Panc1 (cell line): Measurements from ENCODE around the gene PRMT3. TPM values are rescaled to one million over a fixed set of nuclear protein-coding genes. Genes with fewer than 3 reads are reported as not detected.

Source experiments
- ATAC-seq: fragments of 200-7000 bp; cut with Tn5 transposase; 2 replicates; pipeline ENCODE4 v1.9.1; 2020; ENCODE audit warnings: mild to moderate bottlenecking, moderate library complexity
- BruUV-seq: library from RNA; stranded (reverse); fragments of 400-500 nt; replicated peaks from 2 replicates; lab custom pipeline; 2021; lab: Mats Ljungman, UMichigan
- CTCF ChIA-PET: fragments of 300-600 bp; sonication (Branson Sonifier 250); formaldehyde crosslinking; loops from one replicate; lab custom pipeline; 2022; ENCODE audit warnings: antibody characterized with exemption; lab: Charles Lee
- POLR2A ChIA-PET: fragments of 300-600 bp; sonication (Branson Sonifier 250); formaldehyde crosslinking; loops from one replicate; lab custom pipeline; 2022; ENCODE audit warnings: antibody characterized with exemption; lab: Charles Lee
- DNase-seq: peaks from one replicate; pipeline ENCODE4 v3.0.0-alpha.2; 2010; ENCODE audit warnings: low read depth, low spot score
- H3K27ac ChIP-seq: 2 replicates; pipeline ENCODE4 v1.5.1; 2011; ENCODE audit warnings: mild to moderate bottlenecking, low read length, inconsistent platforms
- H3K27me3 ChIP-seq: fragments of 200-500 bp; sonication (Bioruptor generic); 2 replicates; pipeline ENCODE4 v1.6.0; 2014; ENCODE audit warnings: low read length, inconsistent platforms; ENCODE audit not compliant: control insufficient read depth, insufficient read depth
- H3K36me3 ChIP-seq: fragments of 200-500 bp; sonication (Bioruptor generic); 2 replicates; pipeline ENCODE4 v1.5.1; 2014; ENCODE audit warnings: inconsistent platforms, mild to moderate bottlenecking, low read length, moderate library complexity; ENCODE audit not compliant: control insufficient read depth, insufficient read depth
- H3K4me1 ChIP-seq: 2 replicates; pipeline ENCODE4 v1.5.1; 2011; ENCODE audit warnings: inconsistent platforms, mild to moderate bottlenecking, low read length, moderate library complexity; ENCODE audit not compliant: control insufficient read depth, insufficient read depth
- H3K4me3 ChIP-seq, 2 experiments: 2 replicates each; pipeline ENCODE4 v1.5.1; 2011 to 2012; ENCODE audit warnings: low read depth in 2 of 2, low read length in 2 of 2, mild to moderate bottlenecking in 2 of 2, inconsistent platforms in 1 of 2, moderate library complexity in 1 of 2
- H3K9me3 ChIP-seq: fragments of 200-500 bp; sonication (Bioruptor generic); 2 replicates; pipeline ENCODE4 v1.5.1; 2014; ENCODE audit warnings: low read depth, mild to moderate bottlenecking, inconsistent platforms, low read length, moderate library complexity; ENCODE audit not compliant: control insufficient read depth, insufficient read depth
- POLR2AphosphoS5 ChIP-seq: IDR thresholded peaks from 2 replicates; pipeline ENCODE4 v1.6.1; 2012; ENCODE audit warnings: mild to moderate bottlenecking, low read depth, low read length, moderate library complexity
- SIN3A ChIP-seq: IDR thresholded peaks from 2 replicates; pipeline ENCODE4 v1.6.1; 2012; ENCODE audit warnings: low read depth, mild to moderate bottlenecking, low read length, moderate library complexity, borderline replicate concordance; ENCODE audit not compliant: insufficient read depth
- TCF7L2 ChIP-seq: IDR thresholded peaks from 2 replicates; pipeline ENCODE4 v1.6.1; 2011; ENCODE audit warnings: mild to moderate bottlenecking, low read depth, low read length, inconsistent platforms
- in situ Hi-C: cut with HindIII; loops from 2 replicates; pipeline ENCODE4 v1.10.0; 2016; ENCODE audit warnings: low sequenced_read_pairs, low pct_unique_long_range_greater_than_20kb
- intact Hi-C: fragments of 100-400 bp; cut with micrococcal nuclease; formaldehyde crosslinking; loops from one replicate; pipeline ENCODE4 v1.10.0; 2022; ENCODE audit not compliant: unreplicated experiment
- total RNA-seq: library from RNA; stranded (reverse); gene quantifications from one replicate; pipeline ENCODE4 v1.2.1, GENCODE V29; 2021; ENCODE audit not compliant: unreplicated experiment
- TF ChIP-seq, protein P1 (sequence below): fragments of 450-650 bp; IDR thresholded peaks from 2 replicates; pipeline ENCODE4 v1.5.1; 2017; ENCODE audit warnings: mild to moderate bottlenecking
- TF ChIP-seq, protein P2 (sequence below), 2 experiments: IDR thresholded peaks; 2 replicates each; pipeline ENCODE4 v1.6.1; 2011 to 2012; ENCODE audit warnings: low read depth in 2 of 2, control low read depth in 1 of 2, low read length in 1 of 2, mild to moderate bottlenecking in 1 of 2, moderate library complexity in 1 of 2; ENCODE audit not compliant: insufficient read depth in 1 of 2

The PRMT3 gene
- total RNA-seq, 1 experiment from 2014 or later, result 31.2 TPM

DNA sequence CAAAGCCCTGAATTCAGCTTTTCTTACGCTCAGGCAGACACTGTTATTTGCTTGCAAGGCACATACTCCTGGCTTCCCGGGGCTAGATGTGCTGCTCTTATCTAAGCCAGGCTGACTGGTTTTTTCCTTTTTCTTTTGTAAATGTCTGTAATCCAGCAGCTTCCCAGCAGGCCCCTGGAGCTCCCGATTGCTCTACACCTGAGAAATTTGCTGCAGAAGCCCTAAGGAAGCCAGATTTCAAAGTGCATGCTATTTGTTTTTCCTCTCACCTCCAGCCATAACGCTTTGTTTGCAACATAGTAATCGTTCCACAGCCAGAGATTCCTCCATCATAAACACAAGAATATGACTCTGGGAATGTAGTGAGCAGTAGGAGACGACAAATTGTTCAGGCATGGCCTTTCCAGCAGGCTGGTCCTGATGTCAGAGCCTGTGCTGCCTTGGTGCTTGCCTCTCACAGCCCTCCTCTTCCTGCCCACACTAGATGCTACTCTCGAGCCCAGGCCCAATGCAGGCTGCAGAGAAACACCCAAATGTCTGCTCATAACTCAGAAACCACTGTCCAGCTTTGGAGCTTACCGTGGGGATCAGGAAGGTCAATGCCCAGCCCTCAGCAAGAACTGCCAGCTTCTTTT is 157.2 kb downstream of the PRMT3 start:
- BruUV-seq, result no TSS peak
- H3K4me3 ChIP-seq, result no peak overlapping the region
- TF ChIP-seq POLR2AphosphoS5, result no peak
- no peak for TF ChIP-seq SIN3A
- TF ChIP-seq, protein P1, sequence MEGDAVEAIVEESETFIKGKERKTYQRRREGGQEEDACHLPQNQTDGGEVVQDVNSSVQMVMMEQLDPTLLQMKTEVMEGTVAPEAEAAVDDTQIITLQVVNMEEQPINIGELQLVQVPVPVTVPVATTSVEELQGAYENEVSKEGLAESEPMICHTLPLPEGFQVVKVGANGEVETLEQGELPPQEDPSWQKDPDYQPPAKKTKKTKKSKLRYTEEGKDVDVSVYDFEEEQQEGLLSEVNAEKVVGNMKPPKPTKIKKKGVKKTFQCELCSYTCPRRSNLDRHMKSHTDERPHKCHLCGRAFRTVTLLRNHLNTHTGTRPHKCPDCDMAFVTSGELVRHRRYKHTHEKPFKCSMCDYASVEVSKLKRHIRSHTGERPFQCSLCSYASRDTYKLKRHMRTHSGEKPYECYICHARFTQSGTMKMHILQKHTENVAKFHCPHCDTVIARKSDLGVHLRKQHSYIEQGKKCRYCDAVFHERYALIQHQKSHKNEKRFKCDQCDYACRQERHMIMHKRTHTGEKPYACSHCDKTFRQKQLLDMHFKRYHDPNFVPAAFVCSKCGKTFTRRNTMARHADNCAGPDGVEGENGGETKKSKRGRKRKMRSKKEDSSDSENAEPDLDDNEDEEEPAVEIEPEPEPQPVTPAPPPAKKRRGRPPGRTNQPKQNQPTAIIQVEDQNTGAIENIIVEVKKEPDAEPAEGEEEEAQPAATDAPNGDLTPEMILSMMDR, result no peak
- no peak for TF ChIP-seq TCF7L2
- TF ChIP-seq, protein P2, sequence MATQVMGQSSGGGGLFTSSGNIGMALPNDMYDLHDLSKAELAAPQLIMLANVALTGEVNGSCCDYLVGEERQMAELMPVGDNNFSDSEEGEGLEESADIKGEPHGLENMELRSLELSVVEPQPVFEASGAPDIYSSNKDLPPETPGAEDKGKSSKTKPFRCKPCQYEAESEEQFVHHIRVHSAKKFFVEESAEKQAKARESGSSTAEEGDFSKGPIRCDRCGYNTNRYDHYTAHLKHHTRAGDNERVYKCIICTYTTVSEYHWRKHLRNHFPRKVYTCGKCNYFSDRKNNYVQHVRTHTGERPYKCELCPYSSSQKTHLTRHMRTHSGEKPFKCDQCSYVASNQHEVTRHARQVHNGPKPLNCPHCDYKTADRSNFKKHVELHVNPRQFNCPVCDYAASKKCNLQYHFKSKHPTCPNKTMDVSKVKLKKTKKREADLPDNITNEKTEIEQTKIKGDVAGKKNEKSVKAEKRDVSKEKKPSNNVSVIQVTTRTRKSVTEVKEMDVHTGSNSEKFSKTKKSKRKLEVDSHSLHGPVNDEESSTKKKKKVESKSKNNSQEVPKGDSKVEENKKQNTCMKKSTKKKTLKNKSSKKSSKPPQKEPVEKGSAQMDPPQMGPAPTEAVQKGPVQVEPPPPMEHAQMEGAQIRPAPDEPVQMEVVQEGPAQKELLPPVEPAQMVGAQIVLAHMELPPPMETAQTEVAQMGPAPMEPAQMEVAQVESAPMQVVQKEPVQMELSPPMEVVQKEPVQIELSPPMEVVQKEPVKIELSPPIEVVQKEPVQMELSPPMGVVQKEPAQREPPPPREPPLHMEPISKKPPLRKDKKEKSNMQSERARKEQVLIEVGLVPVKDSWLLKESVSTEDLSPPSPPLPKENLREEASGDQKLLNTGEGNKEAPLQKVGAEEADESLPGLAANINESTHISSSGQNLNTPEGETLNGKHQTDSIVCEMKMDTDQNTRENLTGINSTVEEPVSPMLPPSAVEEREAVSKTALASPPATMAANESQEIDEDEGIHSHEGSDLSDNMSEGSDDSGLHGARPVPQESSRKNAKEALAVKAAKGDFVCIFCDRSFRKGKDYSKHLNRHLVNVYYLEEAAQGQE (IDR thresholded peaks at IDR 0.05; ENCODE audit: insufficient read depth in 1 of 2, low read depth in 2 of 2, low read length in 1 of 2), result no peak
- no peaks in the 10 kb centered on the region for H3K4me1 ChIP-seq
- intact Hi-C loops (no loop called here), in situ Hi-C loops (no loop called here)
- no peak for DNase-seq
- H3K27me3 ChIP-seq, result no peaks in the 10 kb centered on the region; the same call in 1 of the 2 replicates
- ATAC-seq, result no peak
- no peaks in the 10 kb centered on the region for H3K9me3 ChIP-seq
- H3K36me3 ChIP-seq, result no peaks in the 10 kb centered on the region
- ChIA-PET POLR2A (no interaction called here), CTCF (interaction anchor here (0.6 kb wide), 1 partner anchor 189 kb away, joined by 5 read pairs; no protein-coding TSS in a partner anchor)
- no peak overlapping the region for H3K27ac ChIP-seq

DNA sequence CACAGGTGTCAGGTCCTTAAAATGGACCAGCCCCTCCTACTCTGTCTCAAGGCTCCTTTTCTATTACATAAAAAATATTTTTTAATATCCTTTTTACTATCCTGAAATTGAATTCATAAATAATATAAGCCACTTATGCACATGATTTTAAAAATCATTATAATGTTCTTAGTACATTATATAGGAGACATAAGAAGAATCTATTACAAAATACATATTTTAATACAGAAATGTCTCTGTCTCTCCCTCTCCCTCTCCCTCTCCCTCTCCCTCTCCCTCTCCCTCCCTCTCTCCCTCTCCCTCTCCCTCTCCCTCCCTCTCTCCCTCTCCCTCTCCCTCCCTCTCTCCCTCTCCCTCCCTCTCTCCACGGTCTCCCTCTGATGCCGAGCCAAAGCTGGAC is 159.9 kb downstream of the PRMT3 start:
- BruUV-seq, result no TSS peak
- intact Hi-C loops (no loop called here), in situ Hi-C loops (no loop called here)
- ATAC-seq (no peak), DNase-seq (no peak)
- ChIA-PET CTCF (no interaction called here), POLR2A (no interaction called here)
- Histone ChIP-seq H3K27me3 (no peaks in the 10 kb centered on the region), H3K4me1 (no peaks in the 10 kb centered on the region), H3K27ac (no peak overlapping the region), H3K36me3 (no peaks in the 10 kb centered on the region), H3K4me3 (no peak overlapping the region), H3K9me3 (no peaks in the 10 kb centered on the region)
- TF ChIP-seq TCF7L2 (no peak), POLR2AphosphoS5 (no peak), SIN3A (no peak)
- TF ChIP-seq, protein P1, result no peak
- TF ChIP-seq, protein P2 (IDR thresholded peaks at IDR 0.05; ENCODE audit: insufficient read depth in 1 of 2, low read depth in 2 of 2, low read length in 1 of 2), result no peak
